H9 (cell line): ENCODE measurements around the gene MYH9. TPM values are rescaled to one million over a fixed set of nuclear protein-coding genes. Genes with fewer than 3 reads are reported as not detected.

ENCODE experiments used
- DNase-seq: peaks from one replicate; pipeline ENCODE4 v3.0.0-alpha.2; 2017
- H2AFZ ChIP-seq: one replicate; pipeline ENCODE4 v1.6.1; 2013; ENCODE audit warnings: mild to moderate bottlenecking, low read length, control low read depth, moderate library complexity
- H2AK5ac ChIP-seq: 2 replicates; pipeline ENCODE4 v1.6.1; 2013; ENCODE audit warnings: low read length, control low read depth, mixed read lengths; ENCODE audit not compliant: insufficient read length
- H2BK120ac ChIP-seq: one replicate; pipeline ENCODE4 v1.6.1; 2013; ENCODE audit warnings: low read depth, mild to moderate bottlenecking, low read length, control low read depth, inconsistent platforms; ENCODE audit not compliant: poor library complexity, severe bottlenecking
- H2BK12ac ChIP-seq: 2 replicates; pipeline ENCODE4 v1.6.1; 2013; ENCODE audit warnings: low read length, control low read depth, mixed read lengths, low read depth; ENCODE audit not compliant: insufficient read length
- H2BK15ac ChIP-seq: 2 replicates; pipeline ENCODE4 v1.6.1; 2013; ENCODE audit warnings: low read depth, low read length, control low read depth
- H2BK20ac ChIP-seq: one replicate; pipeline ENCODE4 v1.6.1; 2013; ENCODE audit warnings: low read depth, mild to moderate bottlenecking, low read length, control low read depth, inconsistent platforms; ENCODE audit not compliant: poor library complexity, severe bottlenecking
- H2BK5ac ChIP-seq: 2 replicates; pipeline ENCODE4 v1.6.1; 2013; ENCODE audit warnings: low read length, control low read depth, mixed read lengths; ENCODE audit not compliant: insufficient read length
- H3K14ac ChIP-seq: 2 replicates; pipeline ENCODE4 v1.6.1; 2013; ENCODE audit warnings: low read length, control low read depth; ENCODE audit not compliant: insufficient read depth
- H3K18ac ChIP-seq: 2 replicates; pipeline ENCODE4 v1.6.1; 2013; ENCODE audit warnings: low read depth, mild to moderate bottlenecking, mixed read lengths, low read length, control low read depth; ENCODE audit not compliant: insufficient read length
- H3K23ac ChIP-seq: 2 replicates; pipeline ENCODE4 v1.6.1; 2013; ENCODE audit warnings: low read length, control low read depth, mixed read lengths, low read depth; ENCODE audit not compliant: insufficient read length
- H3K23me2 ChIP-seq: 2 replicates; pipeline ENCODE4 v1.6.1; 2013; ENCODE audit warnings: low read depth, mild to moderate bottlenecking, mixed read lengths, low read length, control low read depth; ENCODE audit not compliant: insufficient read length, poor library complexity, severe bottlenecking
- H3K27ac ChIP-seq: 2 replicates; pipeline ENCODE4 v1.5.1; 2013; ENCODE audit warnings: low read length, control low read depth, mixed read lengths, low read depth; ENCODE audit not compliant: insufficient read length
- H3K27me3 ChIP-seq: 2 replicates; pipeline ENCODE4 v1.6.1; 2013; ENCODE audit warnings: low read length, control low read depth, inconsistent platforms; ENCODE audit not compliant: insufficient read depth
- H3K4ac ChIP-seq: 2 replicates; pipeline ENCODE4 v1.6.1; 2013; ENCODE audit warnings: low read depth, mild to moderate bottlenecking, control low read depth, inconsistent platforms, low read length, moderate library complexity
- H3K4me1 ChIP-seq: 2 replicates; pipeline ENCODE4 v1.6.1; 2013; ENCODE audit warnings: low read length, control low read depth, inconsistent platforms; ENCODE audit not compliant: insufficient read depth
- H3K4me2 ChIP-seq: 2 replicates; pipeline ENCODE4 v1.6.1; 2013; ENCODE audit warnings: low read length, control low read depth, mixed read lengths; ENCODE audit not compliant: insufficient read length, insufficient read depth
- H3K56ac ChIP-seq: 2 replicates; pipeline ENCODE4 v1.6.1; 2013; ENCODE audit warnings: low read depth, mild to moderate bottlenecking, mixed read lengths, low read length, control low read depth; ENCODE audit not compliant: insufficient read length
- H3K79me1 ChIP-seq: 2 replicates; pipeline ENCODE4 v1.6.1; 2013; ENCODE audit warnings: low read depth, mild to moderate bottlenecking, moderate library complexity, low read length, control low read depth, inconsistent platforms; ENCODE audit not compliant: insufficient read depth, poor library complexity, severe bottlenecking
- H3K79me2 ChIP-seq: 2 replicates; pipeline ENCODE4 v1.6.1; 2013; ENCODE audit warnings: low read length, control low read depth, inconsistent platforms; ENCODE audit not compliant: insufficient read depth
- H3K9ac ChIP-seq: 2 replicates; pipeline ENCODE4 v1.6.1; 2013; ENCODE audit warnings: low read length, control low read depth, mixed read lengths; ENCODE audit not compliant: insufficient read length; ENCODE audit errors: extremely low read depth
- H3K9me3 ChIP-seq: one replicate; pipeline ENCODE4 v1.6.1; 2013; ENCODE audit warnings: low read depth, low read length, inconsistent platforms; ENCODE audit not compliant: control insufficient read depth
- H3T11ph ChIP-seq: one replicate; pipeline ENCODE4 v1.6.1; 2013; ENCODE audit warnings: mild to moderate bottlenecking, low read length, control low read depth, inconsistent platforms
- H4K20me1 ChIP-seq: one replicate; pipeline ENCODE4 v1.6.1; 2013; ENCODE audit not compliant: control insufficient read depth, insufficient read length, insufficient read depth
- H4K5ac ChIP-seq: 2 replicates; pipeline ENCODE4 v1.6.1; 2013; ENCODE audit warnings: low read depth, mild to moderate bottlenecking, mixed read lengths, low read length, control low read depth; ENCODE audit not compliant: insufficient read length
- H4K8ac ChIP-seq: replicated peaks from 2 replicates; pipeline ENCODE4 v1.6.1; 2013; ENCODE audit warnings: low read length, control low read depth, mixed read lengths, low read depth; ENCODE audit not compliant: insufficient read length
- H4K91ac ChIP-seq: 2 replicates; pipeline ENCODE4 v1.6.1; 2013; ENCODE audit warnings: low read depth, mild to moderate bottlenecking, moderate library complexity, mixed read lengths, low read length, control low read depth; ENCODE audit not compliant: insufficient read length
- H3K27ac Mint-ChIP-seq, 3 experiments: 2 replicates in 2 of 3; 3 replicates in 1 of 3; pipeline ENCODE4 v1.8.0; 2020 to 2021; ENCODE audit warnings: mixed read lengths in 3 of 3, mild to moderate bottlenecking in 1 of 3, moderate library complexity in 1 of 3
- H3K27me3 Mint-ChIP-seq: 2 replicates; pipeline ENCODE4 v1.8.0; 2021; ENCODE audit warnings: low read depth, mild to moderate bottlenecking, moderate library complexity, mixed read lengths
- H3K36me3 Mint-ChIP-seq, 3 experiments: 2 replicates in 2 of 3; 3 replicates in 1 of 3; pipeline ENCODE4 v1.8.0; 2020 to 2021; ENCODE audit warnings: low read depth in 3 of 3, mixed read lengths in 3 of 3; ENCODE audit not compliant: insufficient read depth in 1 of 3
- H3K4me1 Mint-ChIP-seq, 2 experiments: 2 replicates each; pipeline ENCODE4 v1.8.0; 2020; ENCODE audit warnings: mixed read lengths in 2 of 2
- H3K4me3 Mint-ChIP-seq, 2 experiments: 2 replicates in 1 of 2; 3 replicates in 1 of 2; pipeline ENCODE4 v1.8.0; 2020 to 2021; ENCODE audit warnings: mild to moderate bottlenecking in 2 of 2, mixed read lengths in 2 of 2, moderate library complexity in 1 of 2
- H3K9me3 Mint-ChIP-seq, 2 experiments: 2 replicates in 1 of 2; 3 replicates in 1 of 2; pipeline ENCODE4 v1.8.0; 2020; ENCODE audit warnings: mild to moderate bottlenecking in 2 of 2, mixed read lengths in 2 of 2, moderate library complexity in 1 of 2
- CTCF ChIP-seq: fragments of 200-600 bp; sonication (generic); conservative IDR thresholded peaks from 3 replicates; pipeline ENCODE4 v1.8.0; 2021; ENCODE audit warnings: antibody characterized with exemption, mild to moderate bottlenecking
- WGBS: extraction: QIAGEN DNeasy Blood & Tissue Kit; methylation state at CpG from one replicate; pipeline ENCODE4 v1.1.7; 2013; ENCODE audit warnings: missing lambda C conversion rate, low lambda C conversion rate, mixed read lengths; ENCODE audit not compliant: insufficient read length; ENCODE audit errors: extremely low coverage; 5-methylcytosine and 5-hydroxymethylcytosine counted together
- total RNA-seq: library from RNA; stranded (reverse); gene quantifications from 2 replicates; pipeline ENCODE4 v1.2.1, GENCODE V29; 2021

MYH9 gene
- total RNA-seq, 1 experiment from 2014 or later: 266 TPM

DNA sequence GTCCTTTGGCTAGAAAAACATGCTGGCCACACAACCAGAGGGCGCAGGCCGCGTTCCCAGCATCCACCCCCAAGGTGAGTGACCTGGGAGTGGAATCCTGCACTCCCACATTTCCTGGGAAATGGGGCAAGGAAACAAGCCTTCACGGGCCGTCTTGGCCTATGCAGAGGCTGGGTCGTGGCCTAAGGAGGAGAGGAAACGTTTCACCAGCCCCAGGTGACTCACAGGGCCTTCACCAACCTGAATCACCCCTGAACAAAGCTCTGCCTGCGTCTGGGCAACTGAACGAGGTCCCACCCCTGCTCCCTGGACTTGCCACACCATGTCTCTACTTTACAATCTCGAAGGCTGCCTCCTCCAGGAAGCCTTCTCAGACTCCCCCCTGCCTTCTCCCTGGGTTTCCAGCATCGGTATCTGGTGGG lies 13.2 kb downstream of the MYH9 start:
- no peaks in the 10 kb centered on the region for H3K9me3 ChIP-seq
- peak overlapping the region; percentile 14 for H3K27ac ChIP-seq
- H3K79me2 ChIP-seq: peaks cover 51% of the 10 kb centered on the region; the same call in 1 of the 2 replicates
- H3K18ac ChIP-seq: peak overlapping the region; percentile 15
- no CpG with 5 or more reads among the region's 11 CpGs for WGBS
- no peak overlapping the region for H2BK120ac ChIP-seq
- peaks cover 6% of the 10 kb centered on the region; the same call in 1 of the 2 replicates for H3K4me1 ChIP-seq
- Mint-ChIP-seq H3K4me3 (no peak overlapping the region), H3K9me3 (no peaks in the 10 kb centered on the region; a peak in 1 of 5 replicates), H3K27me3 (no peaks in the 10 kb centered on the region), H3K36me3 (peaks cover 21 to 28% (median 26%) of the 10 kb centered on the region in 3 experiments), H3K27ac (peak overlapping the region; percentile 90 to 93 (median 92); a peak in 6 of 7 replicates), H3K4me1 (peaks cover 60 to 70% of the 10 kb centered on the region in 2 experiments)
- DNase-seq: no peak
- no peaks in the 10 kb centered on the region for H4K20me1 ChIP-seq
- no peaks in the 10 kb centered on the region for H3K27me3 ChIP-seq
- H3K9ac ChIP-seq: no peak overlapping the region
- no peak overlapping the region for H2AFZ ChIP-seq
- H4K8ac ChIP-seq: no peak overlapping the region
- H3K23ac ChIP-seq: no peak overlapping the region
- H4K5ac ChIP-seq: no peak overlapping the region
- H3K4ac ChIP-seq: no peak overlapping the region
- peak overlapping the region; percentile 34 for H4K91ac ChIP-seq
- peak overlapping the region; percentile 68; the same call in 1 of the 2 replicates for H3K14ac ChIP-seq
- no peak overlapping the region for H2BK5ac ChIP-seq
- no peak overlapping the region for H2BK15ac ChIP-seq
- H2AK5ac ChIP-seq: no peak overlapping the region
- H3K56ac ChIP-seq: no peak overlapping the region
- H3K79me1 ChIP-seq: peaks cover 19% of the 10 kb centered on the region
- peaks cover 3% of the 10 kb centered on the region for H3K23me2 ChIP-seq
- no peak overlapping the region for H2BK20ac ChIP-seq
- H3T11ph ChIP-seq: no peak overlapping the region
- H2BK12ac ChIP-seq: no peak overlapping the region
- H3K4me2 ChIP-seq: no peak overlapping the region
- no peak for TF ChIP-seq CTCF
